ENCODE measurements around the gene LAYN.

GRCh38 chr11:111606986-111607385 lies 66.5 kb downstream of the LAYN start:
- no peak for TF ChIP-seq EZH2phosphoT487 (IDR thresholded peaks at IDR 0.05; ENCODE audit: insufficient read depth, low read depth)
- TF ChIP-seq EZH2 (IDR thresholded peaks at IDR 0.05; ENCODE audit: insufficient read depth, poor library complexity, severe bottlenecking), result no peak
